Limb (tissue), 2 donors: ENCODE results near the gene SCN9A.
"Not testable (repeated sequence)": the region's sequence is repeated elsewhere in the genome, so short reads cannot be mapped to it uniquely, and the experiment has no call there.

ENCODE experiments used
- DNase-seq, 2 donors: peaks; one replicate each; pipeline ENCODE4 v3.0.0-alpha.2; 2016; ENCODE audit errors: extremely low spot score in 2 of 2

Gene SCN9A

GRCh38 chr2:166246901-166247300, 128.8 kb downstream of the SCN9A start:
- DNase-seq: no peak

- no peak for DNase-seq
These were observed 133.4 kb downstream of the SCN9A start for GRCh38 chr2:166242309-166242708.

- DNase-seq: no peak
These were observed 135.1 kb downstream of the SCN9A start for GRCh38 chr2:166240387-166241313.

GRCh38 chr2:166239548-166239947, 136.2 kb downstream of the SCN9A start:
- DNase-seq: no peak

GRCh38 chr2:166238176-166238575, 137.6 kb downstream of the SCN9A start:
- no peak for DNase-seq

GRCh38 chr2:166234112-166234846, 141.5 kb downstream of the SCN9A start:
- DNase-seq: peak in 1 of 2 donors; percentile 17

- no peak for DNase-seq
These were observed 142.5 kb downstream of the SCN9A start for GRCh38 chr2:166233244-166233643.

- no peak for DNase-seq
These were observed 145.0 kb downstream of the SCN9A start for GRCh38 chr2:166230724-166231070.

GRCh38 chr2:166230024-166230723, 145.6 kb downstream of the SCN9A start:
- no peak for DNase-seq

- DNase-seq: no peak
These were observed 146.1 kb downstream of the SCN9A start for GRCh38 chr2:166229678-166230023.

GRCh38 chr2:166224197-166224596, 151.5 kb downstream of the SCN9A start:
- DNase-seq: no peak

GRCh38 chr2:166223298-166223697, 152.4 kb downstream of the SCN9A start:
- no peak for DNase-seq

- DNase-seq: no peak
These were observed 164.7 kb downstream of the SCN9A start for GRCh38 chr2:166211079-166211478.

GRCh38 chr2:166209944-166210343, 165.8 kb downstream of the SCN9A start:
- not testable (repeated sequence) for DNase-seq

GRCh38 chr2:166209367-166209766, 166.4 kb downstream of the SCN9A start:
- not testable (repeated sequence) for DNase-seq

GRCh38 chr2:166206153-166206552, 169.6 kb downstream of the SCN9A start:
- DNase-seq: not testable (repeated sequence)

- DNase-seq: no peak
These were observed 173.0 kb downstream of the SCN9A start for GRCh38 chr2:166202778-166203177.

GRCh38 chr2:166197446-166197845, 178.3 kb downstream of the SCN9A start:
- no peak for DNase-seq

- DNase-seq: no peak
These were observed 182.3 kb downstream of the SCN9A start for GRCh38 chr2:166193407-166193806.

- no peak for DNase-seq
These were observed 187.7 kb downstream of the SCN9A start for GRCh38 chr2:166188084-166188483.

GRCh38 chr2:166184789-166185188, 191.0 kb downstream of the SCN9A start:
- no peak for DNase-seq

GRCh38 chr2:166181813-166182154, 194.0 kb downstream of the SCN9A start:
- no peak for DNase-seq
